ENCODE data around the gene HABP4.

The HABP4 gene

GRCh38 chr9:96505316-96505991, 55.5 kb downstream of the HABP4 start:
- DNase-seq (ENCODE audit: low read depth), result peak; percentile 81
- no peak for TF ChIP-seq CTCF (conservative IDR thresholded peaks at IDR 0.05; ENCODE audit: control insufficient read depth, insufficient read depth, low read depth, low read length)
- H3K4me3 ChIP-seq (ENCODE audit: control insufficient read depth, low read depth, low read length), result no peak overlapping the region

GRCh38 chr9:96508227-96508940, 58.4 kb downstream of the HABP4 start:
- no peak for TF ChIP-seq CTCF (conservative IDR thresholded peaks at IDR 0.05; ENCODE audit: control insufficient read depth, insufficient read depth, low read depth, low read length)
- no peak overlapping the region for H3K4me3 ChIP-seq (ENCODE audit: control insufficient read depth, low read depth, low read length)
- no peak for DNase-seq (ENCODE audit: low read depth)

GRCh38 chr9:96509026-96509425, 59.1 kb downstream of the HABP4 start:
- no peak for DNase-seq (ENCODE audit: low read depth)
- no peak for TF ChIP-seq CTCF (conservative IDR thresholded peaks at IDR 0.05; ENCODE audit: control insufficient read depth, insufficient read depth, low read depth, low read length)
- H3K4me3 ChIP-seq (ENCODE audit: control insufficient read depth, low read depth, low read length), result no peak overlapping the region

- no peak for TF ChIP-seq CTCF (conservative IDR thresholded peaks at IDR 0.05; ENCODE audit: control insufficient read depth, insufficient read depth, low read depth, low read length)
- DNase-seq (ENCODE audit: low read depth), result no peak
- no peak overlapping the region for H3K4me3 ChIP-seq (ENCODE audit: control insufficient read depth, low read depth, low read length)
Observed at GRCh38 chr9:96509848-96510247, 59.9 kb downstream of the HABP4 start.

GRCh38 chr9:96510258-96510657, 60.3 kb downstream of the HABP4 start:
- no peak overlapping the region for H3K4me3 ChIP-seq (ENCODE audit: control insufficient read depth, low read depth, low read length)
- no peak for TF ChIP-seq CTCF (conservative IDR thresholded peaks at IDR 0.05; ENCODE audit: control insufficient read depth, insufficient read depth, low read depth, low read length)
- peak; percentile 35 for DNase-seq (ENCODE audit: low read depth)

- no peak overlapping the region for H3K4me3 ChIP-seq (ENCODE audit: control insufficient read depth, low read depth, low read length)
- no peak for DNase-seq (ENCODE audit: low read depth)
- no peak for TF ChIP-seq CTCF (conservative IDR thresholded peaks at IDR 0.05; ENCODE audit: control insufficient read depth, insufficient read depth, low read depth, low read length)
Observed at GRCh38 chr9:96512240-96512639, 62.3 kb downstream of the HABP4 start.
